PC-3 (cell line): ENCODE data around the gene AICDA.

Experiments used
- CTCF ChIP-seq: fragments of 300-600 bp; sonication (generic); conservative IDR thresholded peaks from 2 replicates; pipeline ENCODE4 v1.5.1; 2017; ENCODE audit warnings: antibody characterized with exemption, low read depth, mild to moderate bottlenecking, low read length
- EZH2 ChIP-seq: fragments of 300-600 bp; sonication (generic); IDR thresholded peaks from one replicate; pipeline ENCODE4 v1.6.1; 2017; ENCODE audit warnings: antibody characterized with exemption, mild to moderate bottlenecking, low read length; ENCODE audit not compliant: unreplicated experiment
- EZH2phosphoT487 ChIP-seq: fragments of 300-600 bp; sonication (generic); IDR thresholded peaks from 2 replicates; pipeline ENCODE4 v1.6.1; 2018; ENCODE audit warnings: mild to moderate bottlenecking, antibody characterized with exemption, low read length, borderline replicate concordance

DNA sequence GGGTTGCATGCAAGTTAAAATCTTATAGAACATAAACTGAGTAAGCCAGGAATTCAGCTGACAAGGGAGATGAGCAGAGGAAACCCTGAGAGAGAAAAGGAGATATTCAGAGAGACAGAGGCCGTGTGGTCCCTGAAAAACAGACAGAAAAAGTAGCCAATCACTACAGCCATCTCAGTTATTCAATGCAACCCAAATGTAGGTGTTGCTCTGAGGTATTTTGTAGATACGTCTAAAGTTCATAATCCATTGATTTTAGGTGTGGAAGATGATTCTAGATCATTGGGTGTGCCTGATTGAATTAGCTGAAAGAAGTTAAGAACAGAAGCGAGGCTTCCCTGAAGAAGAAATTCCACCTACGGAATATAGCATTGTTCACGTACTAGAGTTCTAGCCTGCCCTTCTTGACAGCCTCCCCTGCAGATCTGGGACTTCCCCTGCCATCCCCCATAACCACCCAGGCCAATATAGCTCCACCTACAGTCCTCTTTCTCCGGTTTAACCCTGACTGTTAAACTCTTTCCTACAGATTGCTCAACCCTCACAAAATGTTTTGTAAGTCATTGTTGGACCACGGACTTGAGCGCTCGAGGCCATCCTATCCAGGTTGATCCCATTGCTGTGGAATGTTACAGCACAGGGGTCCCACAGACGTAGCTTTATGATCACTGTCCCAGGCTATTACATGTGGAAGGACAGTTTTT, 21.7 kb downstream of the AICDA start:
- TF ChIP-seq CTCF (no peak), EZH2 (no peak), EZH2phosphoT487 (no peak)
